ENCODE data around the gene CHST15.

CHST15 gene

GRCh38 chr10:124057601-124058000, 35.8 kb downstream of the CHST15 start:
- Histone ChIP-seq H3K27me3 (ENCODE audit: control insufficient read depth, insufficient read depth, low read length) (no peaks in the 10 kb centered on the region), H3K9ac (ENCODE audit: low read depth, low read length) (no peak overlapping the region), H3K36me3 (ENCODE audit: insufficient read depth, low read length) (no peaks in the 10 kb centered on the region), H3K4me3 (ENCODE audit: low read length) (no peak overlapping the region), H3K4me1 (ENCODE audit: control insufficient read depth, insufficient read depth, low read length) (peaks cover 6% of the 10 kb centered on the region), H3K4me2 (ENCODE audit: low read length) (no peak overlapping the region), H3K9me3 (replicated peaks; ENCODE audit: low read length) (no peaks in the 10 kb centered on the region)

- Histone ChIP-seq H3K4me2 (ENCODE audit: low read length) (no peak overlapping the region), H3K9me3 (replicated peaks; ENCODE audit: low read length) (no peaks in the 10 kb centered on the region), H3K36me3 (ENCODE audit: insufficient read depth, low read length) (no peaks in the 10 kb centered on the region), H3K9ac (ENCODE audit: low read depth, low read length) (no peak overlapping the region), H3K4me3 (ENCODE audit: low read length) (no peak overlapping the region), H3K27me3 (ENCODE audit: control insufficient read depth, insufficient read depth, low read length) (no peaks in the 10 kb centered on the region), H3K4me1 (ENCODE audit: control insufficient read depth, insufficient read depth, low read length) (peaks cover 6% of the 10 kb centered on the region)
Measured at GRCh38 chr10:124056337-124056980, 36.9 kb downstream of the CHST15 start.

GRCh38 chr10:124053971-124054370, 39.4 kb downstream of the CHST15 start:
- H3K36me3 ChIP-seq (ENCODE audit: insufficient read depth, low read length), result no peaks in the 10 kb centered on the region
- H3K9me3 ChIP-seq (replicated peaks; ENCODE audit: low read length), result no peaks in the 10 kb centered on the region

DNA sequence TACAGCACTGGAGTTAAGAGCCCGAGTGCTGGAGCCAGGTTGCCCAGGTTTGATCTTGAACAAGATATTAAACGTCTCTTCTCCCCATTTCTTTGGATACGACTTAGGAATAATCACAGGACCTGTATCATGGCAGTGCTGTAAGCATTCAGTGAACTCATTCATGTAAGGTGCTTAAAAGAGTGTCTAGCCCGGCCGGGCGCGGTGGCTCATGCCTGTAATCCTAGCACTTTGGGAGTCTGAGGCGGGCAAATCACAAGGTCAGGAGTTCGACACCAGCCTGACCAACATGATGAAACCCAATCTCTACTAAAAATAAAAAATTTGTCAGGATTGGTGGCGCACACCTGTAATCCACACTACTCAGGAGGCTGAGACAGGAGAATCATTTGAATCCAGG, 40.8 kb downstream of the CHST15 start:
- no peak overlapping the region for H3K9ac ChIP-seq (ENCODE audit: low read depth, low read length)

More at GRCh38 chr10:124053971-124054370, 39.4 kb downstream of the CHST15 start:
- H3K4me2 ChIP-seq (ENCODE audit: low read length), result no peak overlapping the region
- H3K9ac ChIP-seq (ENCODE audit: low read depth, low read length), result no peak overlapping the region
- no peaks in the 10 kb centered on the region for H3K27me3 ChIP-seq (ENCODE audit: control insufficient read depth, insufficient read depth, low read length)
- H3K4me3 ChIP-seq (ENCODE audit: low read length), result no peak overlapping the region
- H3K4me1 ChIP-seq (ENCODE audit: control insufficient read depth, insufficient read depth, low read length), result peaks cover 6% of the 10 kb centered on the region

DNA sequence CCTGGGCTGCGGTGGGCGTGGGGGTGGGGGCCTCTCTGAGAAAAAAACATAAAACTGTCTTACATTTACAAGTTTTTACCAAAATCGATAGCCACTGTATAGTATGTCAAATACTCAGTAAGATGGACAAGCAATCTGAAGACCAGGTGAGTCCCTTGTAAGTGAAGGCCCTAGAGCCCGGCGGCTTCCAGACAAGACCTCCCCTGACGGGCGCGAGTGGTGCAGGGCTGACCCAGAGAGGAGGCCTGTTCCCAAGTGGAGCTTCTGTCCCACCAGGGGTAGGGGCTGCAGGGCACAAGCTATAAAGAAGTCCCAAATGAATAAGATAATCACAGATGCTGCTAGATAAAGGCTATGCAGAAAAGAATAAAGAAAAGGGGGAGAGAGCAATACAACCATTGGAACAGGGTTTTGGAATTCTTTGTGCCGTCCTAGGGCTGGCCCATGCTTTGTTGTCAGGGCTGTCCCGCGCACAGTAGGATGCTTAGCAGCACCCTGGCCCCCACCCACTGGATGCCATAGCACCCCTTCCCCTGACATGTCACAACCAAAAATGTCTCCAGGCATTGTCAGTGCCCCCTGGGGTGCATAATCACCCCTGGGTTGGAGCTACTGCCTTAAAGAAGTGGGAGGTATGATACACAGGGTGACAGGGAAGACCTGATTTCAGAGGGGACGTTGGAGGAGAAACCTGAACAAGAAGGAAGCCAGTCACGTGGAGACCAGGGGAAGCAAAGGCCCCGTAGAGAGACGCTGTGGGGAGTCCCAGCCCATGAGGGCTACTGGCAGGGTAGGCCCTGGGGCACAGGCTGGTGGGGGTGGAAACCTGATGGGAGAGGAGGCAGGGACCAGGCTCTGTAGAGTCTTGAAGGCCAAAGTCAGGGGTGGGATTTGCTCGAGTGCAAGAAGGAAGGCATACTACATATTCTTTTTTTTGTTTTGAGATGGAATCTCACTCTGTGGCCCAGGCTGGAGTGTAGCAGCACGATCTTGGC, 43.1 kb downstream of the CHST15 start:
- Histone ChIP-seq H3K4me3 (ENCODE audit: low read length) (no peak overlapping the region), H3K9me3 (replicated peaks; ENCODE audit: low read length) (no peaks in the 10 kb centered on the region), H3K27me3 (ENCODE audit: control insufficient read depth, insufficient read depth, low read length) (no peaks in the 10 kb centered on the region), H3K36me3 (ENCODE audit: insufficient read depth, low read length) (no peaks in the 10 kb centered on the region), H3K4me1 (ENCODE audit: control insufficient read depth, insufficient read depth, low read length) (peaks cover 6% of the 10 kb centered on the region), H3K9ac (ENCODE audit: low read depth, low read length) (no peak overlapping the region), H3K4me2 (ENCODE audit: low read length) (no peak overlapping the region)

More for the DNA sequence above, 40.8 kb downstream of the CHST15 start:
- Histone ChIP-seq H3K4me3 (ENCODE audit: low read length) (no peak overlapping the region), H3K36me3 (ENCODE audit: insufficient read depth, low read length) (no peaks in the 10 kb centered on the region), H3K9me3 (replicated peaks; ENCODE audit: low read length) (no peaks in the 10 kb centered on the region), H3K27me3 (ENCODE audit: control insufficient read depth, insufficient read depth, low read length) (no peaks in the 10 kb centered on the region), H3K4me1 (ENCODE audit: control insufficient read depth, insufficient read depth, low read length) (peaks cover 6% of the 10 kb centered on the region), H3K4me2 (ENCODE audit: low read length) (no peak overlapping the region)

DNA sequence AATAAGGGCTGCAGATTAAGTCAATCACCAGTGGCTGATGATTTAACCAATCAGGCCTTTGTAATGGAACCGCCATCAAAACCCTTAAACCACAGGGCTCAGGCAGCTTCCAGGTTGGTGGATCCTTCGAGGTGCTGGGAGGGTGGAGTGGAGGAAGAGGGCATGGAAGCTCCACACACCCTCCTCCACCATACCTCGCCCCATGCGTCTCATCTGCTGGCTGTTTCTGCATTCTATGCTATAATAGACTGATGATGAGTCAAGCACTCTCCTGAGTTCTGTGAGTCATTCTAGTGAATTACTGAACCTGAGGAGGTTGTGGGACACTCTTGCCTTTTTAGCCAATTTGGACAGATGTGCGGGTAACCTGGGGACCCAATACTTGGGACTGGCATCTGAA, 43.9 kb downstream of the CHST15 start:
- no peaks in the 10 kb centered on the region for H3K27me3 ChIP-seq (ENCODE audit: control insufficient read depth, insufficient read depth, low read length)
- no peak overlapping the region for H3K9ac ChIP-seq (ENCODE audit: low read depth, low read length)
- no peaks in the 10 kb centered on the region for H3K9me3 ChIP-seq (replicated peaks; ENCODE audit: low read length)
- H3K4me3 ChIP-seq (ENCODE audit: low read length), result no peak overlapping the region
- H3K36me3 ChIP-seq (ENCODE audit: insufficient read depth, low read length), result no peaks in the 10 kb centered on the region
- H3K4me2 ChIP-seq (ENCODE audit: low read length), result no peak overlapping the region
- H3K4me1 ChIP-seq (ENCODE audit: control insufficient read depth, insufficient read depth, low read length), result peaks cover 6% of the 10 kb centered on the region

DNA sequence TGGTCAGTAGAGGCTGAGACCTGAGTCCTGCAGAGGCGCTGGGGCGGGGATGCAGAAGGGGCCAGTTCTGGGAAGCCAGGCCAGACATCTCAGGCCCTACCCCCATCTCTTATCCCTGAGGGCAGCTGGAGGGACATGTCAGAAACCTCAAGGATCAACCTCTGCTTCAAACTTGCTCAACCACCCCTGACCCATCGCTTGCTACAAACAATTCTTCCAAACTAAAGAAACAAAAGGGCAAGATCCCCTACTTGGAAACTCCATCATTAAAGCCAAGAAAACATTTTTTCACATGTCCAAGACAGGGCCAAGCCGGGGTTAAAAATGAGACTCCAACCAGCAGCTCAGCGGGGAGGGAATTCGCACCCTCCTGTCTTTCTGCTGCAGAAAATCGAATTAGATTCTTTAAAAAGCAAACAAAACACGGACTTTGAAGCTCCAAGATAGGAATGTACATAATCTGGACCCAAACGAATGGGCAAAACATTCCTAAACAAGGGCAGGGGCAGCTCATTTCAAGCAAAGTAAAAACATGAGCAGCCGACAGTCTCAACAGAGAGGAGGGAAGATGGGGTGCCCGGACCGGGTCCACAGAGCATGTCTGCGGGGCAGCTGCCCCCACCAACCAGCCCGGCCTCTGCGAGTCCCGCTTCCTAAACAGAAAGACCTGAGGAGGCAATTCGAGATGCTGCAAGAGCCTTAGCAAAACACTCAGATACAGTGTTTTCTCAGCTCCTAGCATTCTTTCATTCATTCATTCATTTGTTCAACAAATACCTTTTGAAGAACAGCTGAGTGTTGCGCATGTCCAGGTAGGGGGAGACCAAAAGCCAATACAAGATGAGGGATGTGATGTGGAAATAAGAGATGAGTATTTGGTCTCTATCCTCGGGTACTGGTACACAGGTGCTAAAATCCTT, 44.8 kb downstream of the CHST15 start:
- Histone ChIP-seq H3K9me3 (replicated peaks; ENCODE audit: low read length) (no peaks in the 10 kb centered on the region), H3K9ac (ENCODE audit: low read depth, low read length) (no peak overlapping the region), H3K4me1 (ENCODE audit: control insufficient read depth, insufficient read depth, low read length) (no peaks in the 10 kb centered on the region), H3K4me3 (ENCODE audit: low read length) (no peak overlapping the region), H3K27me3 (ENCODE audit: control insufficient read depth, insufficient read depth, low read length) (peaks cover 6% of the 10 kb centered on the region), H3K4me2 (ENCODE audit: low read length) (no peak overlapping the region), H3K36me3 (ENCODE audit: insufficient read depth, low read length) (no peaks in the 10 kb centered on the region)

- no peak overlapping the region for H3K4me3 ChIP-seq (ENCODE audit: low read length)
- H3K27me3 ChIP-seq (ENCODE audit: control insufficient read depth, insufficient read depth, low read length), result peaks cover 11% of the 10 kb centered on the region
- H3K36me3 ChIP-seq (ENCODE audit: insufficient read depth, low read length), result no peaks in the 10 kb centered on the region
- H3K9ac ChIP-seq (ENCODE audit: low read depth, low read length), result no peak overlapping the region
- H3K9me3 ChIP-seq (replicated peaks; ENCODE audit: low read length), result no peaks in the 10 kb centered on the region
- H3K4me1 ChIP-seq (ENCODE audit: control insufficient read depth, insufficient read depth, low read length), result no peaks in the 10 kb centered on the region
- no peak overlapping the region for H3K4me2 ChIP-seq (ENCODE audit: low read length)
Measured at GRCh38 chr10:124047427-124048152, 45.8 kb downstream of the CHST15 start.

GRCh38 chr10:124045801-124046355, 47.5 kb downstream of the CHST15 start:
- H3K4me3 ChIP-seq (ENCODE audit: low read length), result no peak overlapping the region

DNA sequence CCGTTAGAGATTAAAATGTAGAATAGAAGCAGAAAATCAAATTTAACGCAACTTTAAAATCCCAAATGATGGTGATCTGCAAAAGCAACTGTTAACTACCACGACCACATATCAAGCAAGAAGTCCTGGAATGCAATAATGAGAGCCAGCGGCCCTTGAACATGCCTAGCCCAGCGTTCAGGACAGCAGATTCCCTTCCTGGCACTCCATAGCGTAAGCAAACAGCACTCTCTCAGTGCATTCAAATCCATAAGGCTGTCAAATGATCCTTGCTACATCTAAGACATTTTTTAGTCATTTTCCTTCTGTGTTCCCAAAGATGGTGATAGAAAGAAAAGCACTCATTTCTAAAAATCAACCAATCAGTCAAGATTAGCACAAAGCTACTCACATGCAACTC, 48.1 kb downstream of the CHST15 start:
- H3K36me3 ChIP-seq (ENCODE audit: insufficient read depth, low read length), result no peaks in the 10 kb centered on the region
- H3K4me1 ChIP-seq (ENCODE audit: control insufficient read depth, insufficient read depth, low read length), result no peaks in the 10 kb centered on the region
- no peaks in the 10 kb centered on the region for H3K9me3 ChIP-seq (replicated peaks; ENCODE audit: low read length)

More at GRCh38 chr10:124045801-124046355, 47.5 kb downstream of the CHST15 start:
- Histone ChIP-seq H3K4me2 (ENCODE audit: low read length) (no peak overlapping the region), H3K27me3 (ENCODE audit: control insufficient read depth, insufficient read depth, low read length) (peaks cover 11% of the 10 kb centered on the region), H3K9me3 (replicated peaks; ENCODE audit: low read length) (no peaks in the 10 kb centered on the region), H3K36me3 (ENCODE audit: insufficient read depth, low read length) (no peaks in the 10 kb centered on the region), H3K4me1 (ENCODE audit: control insufficient read depth, insufficient read depth, low read length) (no peaks in the 10 kb centered on the region), H3K9ac (ENCODE audit: low read depth, low read length) (no peak overlapping the region)

More for the DNA sequence above, 48.1 kb downstream of the CHST15 start:
- Histone ChIP-seq H3K4me2 (ENCODE audit: low read length) (no peak overlapping the region), H3K4me3 (ENCODE audit: low read length) (no peak overlapping the region), H3K9ac (ENCODE audit: low read depth, low read length) (no peak overlapping the region), H3K27me3 (ENCODE audit: control insufficient read depth, insufficient read depth, low read length) (peaks cover 11% of the 10 kb centered on the region)

Data from skeletal muscle satellite cell (primary cell).